Smooth muscle cell (in vitro differentiated cells): ENCODE data around the gene ACSL6. TPM values are rescaled to one million over a fixed set of nuclear protein-coding genes. Genes with fewer than 3 reads are reported as not detected.

Experiments
- DNase-seq: peaks from one replicate; lab custom pipeline; 2025; ENCODE audit not compliant: unreplicated experiment; lab: John Stamatoyannopoulos, UW
- H2AFZ ChIP-seq: fragments of 200-600 bp; sonication (generic); 2 replicates; pipeline ENCODE4 v1.6.0; 2016; ENCODE audit warnings: antibody characterized with exemption, low read depth, mild to moderate bottlenecking
- H3F3A ChIP-seq: fragments of 200-600 bp; sonication (generic); 2 replicates; pipeline ENCODE4 v1.6.0; 2017; ENCODE audit warnings: antibody characterized with exemption, low read depth
- H3K27ac ChIP-seq: fragments of 200-600 bp; sonication (generic); 2 replicates; pipeline ENCODE4 v1.5.1; 2016; ENCODE audit warnings: low read depth, mild to moderate bottlenecking
- H3K27me3 ChIP-seq: fragments of 200-600 bp; sonication (generic); 2 replicates; pipeline ENCODE4 v1.6.1; 2016; ENCODE audit warnings: low read depth, mild to moderate bottlenecking
- H3K36me3 ChIP-seq: fragments of 200-600 bp; sonication (generic); 2 replicates; pipeline ENCODE4 v1.5.1; 2016; ENCODE audit warnings: low read depth
- H3K4me1 ChIP-seq: fragments of 200-600 bp; sonication (generic); 2 replicates; pipeline ENCODE4 v1.5.1; 2016; ENCODE audit warnings: low read depth
- H3K4me2 ChIP-seq: fragments of 200-600 bp; sonication (generic); 2 replicates; pipeline ENCODE4 v1.6.0; 2016; ENCODE audit warnings: mild to moderate bottlenecking
- H3K4me3 ChIP-seq: fragments of 200-600 bp; sonication (generic); 2 replicates; pipeline ENCODE4 v1.5.1; 2016; ENCODE audit warnings: mild to moderate bottlenecking
- H3K79me2 ChIP-seq: fragments of 200-600 bp; sonication (generic); 2 replicates; pipeline ENCODE4 v1.6.0; 2016; ENCODE audit warnings: low read depth, mild to moderate bottlenecking
- H3K9ac ChIP-seq: fragments of 200-600 bp; sonication (generic); 2 replicates; pipeline ENCODE4 v1.6.0; 2016; ENCODE audit warnings: low read depth
- H3K9me3 ChIP-seq: fragments of 200-600 bp; sonication (generic); replicated peaks from 2 replicates; pipeline ENCODE4 v1.5.1; 2016; ENCODE audit warnings: low read depth
- H4K20me1 ChIP-seq: fragments of 200-600 bp; sonication (generic); 2 replicates; pipeline ENCODE4 v1.6.0; 2016; ENCODE audit warnings: low read depth
- CTCF ChIP-seq: fragments of 200-600 bp; sonication (generic); IDR thresholded peaks from 2 replicates; pipeline ENCODE4 v1.5.1; 2017; ENCODE audit warnings: borderline replicate concordance, mild to moderate bottlenecking, antibody characterized with exemption; ENCODE audit not compliant: insufficient read depth, poor library complexity, severe bottlenecking
- WGBS: methylation state at CpG from one replicate; pipeline ENCODE4 v1.1.7; 2016; ENCODE audit warnings: low lambda C conversion rate; 5-methylcytosine and 5-hydroxymethylcytosine counted together
- polyA plus RNA-seq: library from polyadenylated mRNA; unstranded; fragments of >200 nt; fragmentation: Nextera tagmentation; extraction: Ambion mirVana; gene quantifications from 2 replicates; pipeline ENCODE4 v1.2.1, GENCODE V29; 2016
- total RNA-seq: library from RNA; depleted of rRNA; stranded (reverse); fragments of >200 nt; gene quantifications from 2 replicates; pipeline ENCODE4 v1.2.3, GENCODE V29; 2014

Gene ACSL6
- total and polyA plus RNA-seq, 2 experiments from 2014 or later, result not detected

GRCh38 chr5:132003982-132004381 is 7.5 kb downstream of the ACSL6 start:
- H4K20me1 ChIP-seq, result no peaks in the 10 kb centered on the region
- no peak overlapping the region for H3K4me2 ChIP-seq
- H3K36me3 ChIP-seq, result no peaks in the 10 kb centered on the region
- no peak overlapping the region for H3K9ac ChIP-seq
- no peaks in the 10 kb centered on the region for H3F3A ChIP-seq
- DNase-seq, result no peak
- no peak overlapping the region for H2AFZ ChIP-seq
- no peaks in the 10 kb centered on the region for H3K9me3 ChIP-seq
- H3K27me3 ChIP-seq, result no peaks in the 10 kb centered on the region
- no peak overlapping the region for H3K27ac ChIP-seq
- H3K4me1 ChIP-seq, result peaks cover 5% of the 10 kb centered on the region
- TF ChIP-seq CTCF, result no peak
- no peak overlapping the region for H3K4me3 ChIP-seq
- no peaks in the 10 kb centered on the region for H3K79me2 ChIP-seq
- 89% methylated on average over 3 of the region's 3 CpGs for WGBS

- Histone ChIP-seq H3K4me1 (peaks cover 5% of the 10 kb centered on the region), H2AFZ (no peak overlapping the region), H4K20me1 (no peaks in the 10 kb centered on the region), H3K4me3 (no peak overlapping the region), H3F3A (no peaks in the 10 kb centered on the region), H3K79me2 (no peaks in the 10 kb centered on the region), H3K4me2 (no peak overlapping the region), H3K9me3 (no peaks in the 10 kb centered on the region), H3K27me3 (no peaks in the 10 kb centered on the region), H3K9ac (no peak overlapping the region), H3K27ac (no peak overlapping the region), H3K36me3 (no peaks in the 10 kb centered on the region)
- 26% methylated on average over 12 of the region's 12 CpGs for WGBS
- TF ChIP-seq CTCF, result no peak
- no peak for DNase-seq
These were observed 8.2 kb downstream of the ACSL6 start for GRCh38 chr5:132003170-132003744.

DNA sequence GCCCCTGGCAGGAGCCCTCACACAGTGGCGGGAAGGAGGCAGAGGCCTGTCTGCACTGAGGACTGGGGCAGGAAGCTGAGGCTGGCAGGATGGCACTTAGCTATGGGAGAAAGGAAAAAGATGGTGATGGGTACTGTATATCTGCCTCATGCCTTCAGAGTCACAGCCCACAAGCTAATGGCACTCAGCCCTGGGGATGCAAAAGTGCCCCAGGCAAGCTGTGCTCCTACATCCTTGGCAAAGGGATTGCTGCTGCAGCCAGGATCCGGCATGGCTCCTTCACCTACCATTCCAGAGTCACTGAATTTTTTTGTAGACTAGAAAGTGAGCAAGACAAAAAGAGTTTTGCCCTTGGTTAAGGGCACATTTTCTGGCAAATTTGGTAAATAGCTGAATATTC is 8.7 kb downstream of the ACSL6 start:
- H3K36me3 ChIP-seq, result no peaks in the 10 kb centered on the region
- H3K79me2 ChIP-seq, result no peaks in the 10 kb centered on the region
- H3F3A ChIP-seq, result no peaks in the 10 kb centered on the region
- H3K4me3 ChIP-seq, result no peak overlapping the region
- no peak overlapping the region for H3K9ac ChIP-seq
- H3K27me3 ChIP-seq, result no peaks in the 10 kb centered on the region
- H3K27ac ChIP-seq, result no peak overlapping the region
- no peak for DNase-seq
- TF ChIP-seq CTCF, result no peak
- H4K20me1 ChIP-seq, result no peaks in the 10 kb centered on the region
- no peak overlapping the region for H2AFZ ChIP-seq
- no peak overlapping the region for H3K4me2 ChIP-seq
- no peaks in the 10 kb centered on the region for H3K9me3 ChIP-seq
- peaks cover 5% of the 10 kb centered on the region for H3K4me1 ChIP-seq
- 86% methylated on average over 2 of the region's 2 CpGs for WGBS
